Measurements from ENCODE around the gene ST14. TPM values are rescaled to one million over a fixed set of nuclear protein-coding genes. Genes with fewer than 3 reads are reported as not detected.

Gene ST14
- polyA plus RNA-seq, 3 donors = 13.3 to 36.0 (median 23.6) TPM

- no peak overlapping the region for H3K9ac ChIP-seq (ENCODE audit: insufficient read depth, low read length, poor library complexity, severe bottlenecking)
- no peak for DNase-seq
- H3K79me2 ChIP-seq (ENCODE audit: insufficient read depth, low read length) = no peaks in the 10 kb centered on the region
- no peak overlapping the region for H3K4me2 ChIP-seq (replicated peaks; ENCODE audit: extremely low read depth, low read length, poor library complexity, severe bottlenecking)
- WGBS (ENCODE audit: insufficient coverage) = 93% methylated on average over 14 of the region's 22 CpGs
- H3K36me3 Mint-ChIP-seq = peaks cover 71 to 80% of the 10 kb centered on the region in 2 donors
- peaks cover 18 to 23% of the 10 kb centered on the region in 2 donors for H3K4me1 ChIP-seq (ENCODE audit: control insufficient read depth in 1 of 2, insufficient read depth in 2 of 2, low read length in 2 of 2)
- no peaks in the 10 kb centered on the region for H3K27me3 ChIP-seq (ENCODE audit: control insufficient read depth in 2 of 2, insufficient read depth in 2 of 2, low read length in 2 of 2)
- no peak overlapping the region for H3K27ac ChIP-seq (ENCODE audit: low read depth in 1 of 2, low read length in 2 of 2)
- intact Hi-C loops (cut with micrococcal nuclease) = no loop called here
- H3K9me3 Mint-ChIP-seq = peaks cover 0 to 8% (median 0%) of the 10 kb centered on the region in 7 donors
- no peak for TF ChIP-seq CTCF (IDR thresholded peaks at IDR 0.05)
- peaks cover 26% of the 10 kb centered on the region for H3K4me1 Mint-ChIP-seq
- peaks cover 23 to 52% of the 10 kb centered on the region in 2 donors for H3K36me3 ChIP-seq (replicated peaks in 1 of 2; ENCODE audit: control insufficient read depth in 1 of 2, insufficient read depth in 2 of 2, low read length in 2 of 2)
- peaks cover 3 to 6% (median 4%) of the 10 kb centered on the region in 3 donors for H3K27me3 Mint-ChIP-seq (ENCODE audit: low read depth in 3 of 3)
- H3K4me3 ChIP-seq (replicated peaks in 1 of 3; ENCODE audit: low read depth in 2 of 3, low read length in 3 of 3) = no peak overlapping the region
- H3K4me3 Mint-ChIP-seq = no peak overlapping the region
- no peak overlapping the region for H3K27ac Mint-ChIP-seq
- H3K9me3 ChIP-seq (replicated peaks in 1 of 2; ENCODE audit: control insufficient read depth in 1 of 2, insufficient read depth in 1 of 2, low read length in 2 of 2) = peaks cover 0 to 2% of the 10 kb centered on the region in 2 donors
- H4K20me1 ChIP-seq (ENCODE audit: insufficient read depth, low read length) = no peaks in the 10 kb centered on the region
- no peak overlapping the region for H2AFZ ChIP-seq (ENCODE audit: insufficient read depth, low read depth, low read length, poor library complexity, severe bottlenecking)
These were observed 46.6 kb downstream of the ST14 start for GRCh38 chr11:130206141-130206540.

- no peaks in the 10 kb centered on the region for H3K9me3 ChIP-seq (replicated peaks in 1 of 2; ENCODE audit: control insufficient read depth in 1 of 2, insufficient read depth in 1 of 2, low read length in 2 of 2)
- no peaks in the 10 kb centered on the region for H3K79me2 ChIP-seq (ENCODE audit: insufficient read depth, low read length)
- H3K27ac Mint-ChIP-seq = no peak overlapping the region
- no peaks in the 10 kb centered on the region for H3K27me3 ChIP-seq (ENCODE audit: control insufficient read depth in 2 of 2, insufficient read depth in 2 of 2, low read length in 2 of 2)
- H3K27ac ChIP-seq (ENCODE audit: low read depth in 1 of 2, low read length in 2 of 2) = no peak overlapping the region
- peaks cover 20 to 51% of the 10 kb centered on the region in 2 donors for H3K36me3 ChIP-seq (replicated peaks in 1 of 2; ENCODE audit: control insufficient read depth in 1 of 2, insufficient read depth in 2 of 2, low read length in 2 of 2)
- peaks cover 3 to 4% (median 4%) of the 10 kb centered on the region in 3 donors for H3K27me3 Mint-ChIP-seq (ENCODE audit: low read depth in 3 of 3)
- no peak overlapping the region for H3K9ac ChIP-seq (ENCODE audit: insufficient read depth, low read length, poor library complexity, severe bottlenecking)
- no peak overlapping the region for H2AFZ ChIP-seq (ENCODE audit: insufficient read depth, low read depth, low read length, poor library complexity, severe bottlenecking)
- no peak for TF ChIP-seq CTCF (IDR thresholded peaks at IDR 0.05)
- DNase-seq = no peak
- H3K4me3 ChIP-seq (replicated peaks in 1 of 3; ENCODE audit: low read depth in 2 of 3, low read length in 3 of 3) = no peak overlapping the region
- H3K4me1 ChIP-seq (ENCODE audit: control insufficient read depth in 1 of 2, insufficient read depth in 2 of 2, low read length in 2 of 2) = peaks cover 4 to 8% of the 10 kb centered on the region in 2 donors
- peaks cover 64 to 65% of the 10 kb centered on the region in 2 donors for H3K36me3 Mint-ChIP-seq
- H3K4me2 ChIP-seq (replicated peaks; ENCODE audit: extremely low read depth, low read length, poor library complexity, severe bottlenecking) = no peak overlapping the region
- WGBS (ENCODE audit: insufficient coverage) = 99% methylated on average over 39 of the region's 45 CpGs
- H3K4me1 Mint-ChIP-seq = peaks cover 6% of the 10 kb centered on the region
- intact Hi-C loops (cut with micrococcal nuclease) = no loop called here
- H4K20me1 ChIP-seq (ENCODE audit: insufficient read depth, low read length) = peaks cover 4% of the 10 kb centered on the region
- no peak overlapping the region for H3K4me3 Mint-ChIP-seq
- peaks cover 0 to 2% (median 0%) of the 10 kb centered on the region in 7 donors for H3K9me3 Mint-ChIP-seq
These were observed 48.9 kb downstream of the ST14 start for GRCh38 chr11:130208241-130209127.

Data from CD14-positive monocyte (primary cell).